Measurements from ENCODE around the gene PODN.

PODN gene

GRCh38 chr1:53022179-53022578 is 39.8 kb upstream of the PODN start:
- no peak overlapping the region for H3K4me3 ChIP-seq (ENCODE audit: low read length)
- no peak overlapping the region for H3K9ac ChIP-seq (ENCODE audit: low read length)
- no peaks in the 10 kb centered on the region for H3K36me3 ChIP-seq (ENCODE audit: control insufficient read depth, insufficient read depth, low read length)
- no peak overlapping the region for H4K8ac ChIP-seq (ENCODE audit: low read depth, low read length)
- H3K18ac ChIP-seq (ENCODE audit: low read length), result no peak overlapping the region
- H3K27me3 ChIP-seq (ENCODE audit: insufficient read depth, low read length, poor library complexity), result no peaks in the 10 kb centered on the region
- H3K23ac ChIP-seq (ENCODE audit: low read length), result no peak overlapping the region
- H2AK5ac ChIP-seq (ENCODE audit: low read length), result no peak overlapping the region
- H3K4me1 ChIP-seq (ENCODE audit: control insufficient read depth, low read depth, low read length), result no peaks in the 10 kb centered on the region
- H2BK5ac ChIP-seq (ENCODE audit: low read length), result no peak overlapping the region
- no peak overlapping the region for H2BK15ac ChIP-seq (replicated peaks; ENCODE audit: low read depth)
- no peak overlapping the region for H3K4ac ChIP-seq (ENCODE audit: low read depth, low read length)
- peak; percentile 5 for DNase-seq
- H3K79me1 ChIP-seq (ENCODE audit: low read length), result no peaks in the 10 kb centered on the region
- no peak overlapping the region for H3K56ac ChIP-seq (ENCODE audit: low read length)
- no CpG with 5 or more reads among the region's 1 CpG for WGBS (ENCODE audit: extremely low coverage, insufficient coverage, low lambda C conversion rate)
- H2BK120ac ChIP-seq (ENCODE audit: low read depth, low read length), result no peak overlapping the region
- H3K4me2 ChIP-seq (ENCODE audit: low read length), result no peak overlapping the region
- no peak overlapping the region for H3K27ac ChIP-seq (ENCODE audit: low read depth, low read length)
- no peaks in the 10 kb centered on the region for H3K79me2 ChIP-seq (ENCODE audit: control insufficient read depth, insufficient read depth, low read length)
- no peak overlapping the region for H4K5ac ChIP-seq (ENCODE audit: low read length)

- no peak for DNase-seq
- Histone ChIP-seq H3K79me2 (ENCODE audit: control insufficient read depth, insufficient read depth, low read length) (no peaks in the 10 kb centered on the region), H2BK5ac (ENCODE audit: low read length) (no peak overlapping the region), H3K27ac (ENCODE audit: low read depth, low read length) (no peak overlapping the region), H4K5ac (ENCODE audit: low read length) (no peak overlapping the region), H3K23ac (ENCODE audit: low read length) (no peak overlapping the region), H3K36me3 (ENCODE audit: control insufficient read depth, insufficient read depth, low read length) (no peaks in the 10 kb centered on the region), H3K56ac (ENCODE audit: low read length) (no peak overlapping the region), H4K8ac (ENCODE audit: low read depth, low read length) (no peak overlapping the region), H2BK120ac (ENCODE audit: low read depth, low read length) (no peak overlapping the region), H3K9ac (ENCODE audit: low read length) (no peak overlapping the region), H3K18ac (ENCODE audit: low read length) (no peak overlapping the region), H3K4me2 (ENCODE audit: low read length) (no peak overlapping the region), H3K4me3 (ENCODE audit: low read length) (no peak overlapping the region), H2BK15ac (replicated peaks; ENCODE audit: low read depth) (no peak overlapping the region), H3K27me3 (ENCODE audit: insufficient read depth, low read length, poor library complexity) (no peaks in the 10 kb centered on the region), H3K4me1 (ENCODE audit: control insufficient read depth, low read depth, low read length) (no peaks in the 10 kb centered on the region), H3K4ac (ENCODE audit: low read depth, low read length) (no peak overlapping the region), H3K79me1 (ENCODE audit: low read length) (no peaks in the 10 kb centered on the region), H2AK5ac (ENCODE audit: low read length) (no peak overlapping the region)
- no CpG with 5 or more reads among the region's 3 CpGs for WGBS (ENCODE audit: extremely low coverage, insufficient coverage, low lambda C conversion rate)
Measured at GRCh38 chr1:53023546-53023945, 38.5 kb upstream of the PODN start.

GRCh38 chr1:53024117-53024516 is 37.9 kb upstream of the PODN start:
- H3K27ac ChIP-seq (ENCODE audit: low read depth, low read length), result no peak overlapping the region
- no peak overlapping the region for H4K5ac ChIP-seq (ENCODE audit: low read length)
- H3K18ac ChIP-seq (ENCODE audit: low read length), result no peak overlapping the region
- H3K4ac ChIP-seq (ENCODE audit: low read depth, low read length), result no peak overlapping the region
- H3K23ac ChIP-seq (ENCODE audit: low read length), result no peak overlapping the region
- H3K79me1 ChIP-seq (ENCODE audit: low read length), result no peaks in the 10 kb centered on the region
- no peak overlapping the region for H2BK120ac ChIP-seq (ENCODE audit: low read depth, low read length)
- no peak overlapping the region for H3K4me3 ChIP-seq (ENCODE audit: low read length)
- no peaks in the 10 kb centered on the region for H3K79me2 ChIP-seq (ENCODE audit: control insufficient read depth, insufficient read depth, low read length)
- no peak for DNase-seq
- H3K27me3 ChIP-seq (ENCODE audit: insufficient read depth, low read length, poor library complexity), result no peaks in the 10 kb centered on the region
- H2AK5ac ChIP-seq (ENCODE audit: low read length), result no peak overlapping the region
- no peaks in the 10 kb centered on the region for H3K36me3 ChIP-seq (ENCODE audit: control insufficient read depth, insufficient read depth, low read length)
- no peak overlapping the region for H2BK5ac ChIP-seq (ENCODE audit: low read length)
- H3K56ac ChIP-seq (ENCODE audit: low read length), result no peak overlapping the region
- no peak overlapping the region for H4K8ac ChIP-seq (ENCODE audit: low read depth, low read length)
- H3K4me1 ChIP-seq (ENCODE audit: control insufficient read depth, low read depth, low read length), result no peaks in the 10 kb centered on the region
- no peak overlapping the region for H3K4me2 ChIP-seq (ENCODE audit: low read length)
- H3K9ac ChIP-seq (ENCODE audit: low read length), result no peak overlapping the region
- H2BK15ac ChIP-seq (replicated peaks; ENCODE audit: low read depth), result no peak overlapping the region

GRCh38 chr1:53025034-53025768 is 36.8 kb upstream of the PODN start:
- Histone ChIP-seq H2BK120ac (ENCODE audit: low read depth, low read length) (no peak overlapping the region), H3K79me1 (ENCODE audit: low read length) (no peaks in the 10 kb centered on the region), H3K18ac (ENCODE audit: low read length) (no peak overlapping the region), H3K56ac (ENCODE audit: low read length) (no peak overlapping the region), H3K27ac (ENCODE audit: low read depth, low read length) (no peak overlapping the region), H2AK5ac (ENCODE audit: low read length) (no peak overlapping the region), H3K4ac (ENCODE audit: low read depth, low read length) (no peak overlapping the region), H2BK5ac (ENCODE audit: low read length) (no peak overlapping the region), H3K36me3 (ENCODE audit: control insufficient read depth, insufficient read depth, low read length) (no peaks in the 10 kb centered on the region), H3K4me2 (ENCODE audit: low read length) (no peak overlapping the region), H3K23ac (ENCODE audit: low read length) (no peak overlapping the region), H4K8ac (ENCODE audit: low read depth, low read length) (no peak overlapping the region), H3K9ac (ENCODE audit: low read length) (no peak overlapping the region), H4K5ac (ENCODE audit: low read length) (no peak overlapping the region), H3K27me3 (ENCODE audit: insufficient read depth, low read length, poor library complexity) (no peaks in the 10 kb centered on the region), H3K79me2 (ENCODE audit: control insufficient read depth, insufficient read depth, low read length) (no peaks in the 10 kb centered on the region), H3K4me3 (ENCODE audit: low read length) (no peak overlapping the region), H3K4me1 (ENCODE audit: control insufficient read depth, low read depth, low read length) (no peaks in the 10 kb centered on the region), H2BK15ac (replicated peaks; ENCODE audit: low read depth) (no peak overlapping the region)
- DNase-seq, result peak; percentile 23
- no CpG with 5 or more reads among the region's 2 CpGs for WGBS (ENCODE audit: extremely low coverage, insufficient coverage, low lambda C conversion rate)

- Histone ChIP-seq H3K4ac (ENCODE audit: low read depth, low read length) (no peak overlapping the region), H3K9ac (ENCODE audit: low read length) (no peak overlapping the region), H3K23ac (ENCODE audit: low read length) (no peak overlapping the region), H3K18ac (ENCODE audit: low read length) (no peak overlapping the region), H2BK120ac (ENCODE audit: low read depth, low read length) (no peak overlapping the region), H3K36me3 (ENCODE audit: control insufficient read depth, insufficient read depth, low read length) (no peaks in the 10 kb centered on the region), H3K79me1 (ENCODE audit: low read length) (no peaks in the 10 kb centered on the region), H3K4me1 (ENCODE audit: control insufficient read depth, low read depth, low read length) (no peaks in the 10 kb centered on the region), H2AK5ac (ENCODE audit: low read length) (no peak overlapping the region), H3K4me3 (ENCODE audit: low read length) (no peak overlapping the region), H4K8ac (ENCODE audit: low read depth, low read length) (no peak overlapping the region), H4K5ac (ENCODE audit: low read length) (no peak overlapping the region), H3K56ac (ENCODE audit: low read length) (no peak overlapping the region), H3K79me2 (ENCODE audit: control insufficient read depth, insufficient read depth, low read length) (no peaks in the 10 kb centered on the region), H3K27me3 (ENCODE audit: insufficient read depth, low read length, poor library complexity) (no peaks in the 10 kb centered on the region), H3K4me2 (ENCODE audit: low read length) (no peak overlapping the region), H2BK15ac (replicated peaks; ENCODE audit: low read depth) (no peak overlapping the region), H3K27ac (ENCODE audit: low read depth, low read length) (no peak overlapping the region), H2BK5ac (ENCODE audit: low read length) (no peak overlapping the region)
- DNase-seq, result no peak
- no CpG with 5 or more reads among the region's 2 CpGs for WGBS (ENCODE audit: extremely low coverage, insufficient coverage, low lambda C conversion rate)
Measured at GRCh38 chr1:53025769-53026112, 36.3 kb upstream of the PODN start.

GRCh38 chr1:53026254-53026653 is 35.8 kb upstream of the PODN start:
- Histone ChIP-seq H3K36me3 (ENCODE audit: control insufficient read depth, insufficient read depth, low read length) (no peaks in the 10 kb centered on the region), H3K4me3 (ENCODE audit: low read length) (no peak overlapping the region), H3K23ac (ENCODE audit: low read length) (no peak overlapping the region), H3K18ac (ENCODE audit: low read length) (no peak overlapping the region), H3K4me1 (ENCODE audit: control insufficient read depth, low read depth, low read length) (no peaks in the 10 kb centered on the region), H3K9ac (ENCODE audit: low read length) (no peak overlapping the region), H2BK120ac (ENCODE audit: low read depth, low read length) (no peak overlapping the region), H3K4me2 (ENCODE audit: low read length) (no peak overlapping the region), H3K79me2 (ENCODE audit: control insufficient read depth, insufficient read depth, low read length) (no peaks in the 10 kb centered on the region), H2AK5ac (ENCODE audit: low read length) (no peak overlapping the region), H3K27ac (ENCODE audit: low read depth, low read length) (no peak overlapping the region), H2BK15ac (replicated peaks; ENCODE audit: low read depth) (no peak overlapping the region), H3K79me1 (ENCODE audit: low read length) (no peaks in the 10 kb centered on the region), H3K4ac (ENCODE audit: low read depth, low read length) (no peak overlapping the region), H4K5ac (ENCODE audit: low read length) (no peak overlapping the region), H3K27me3 (ENCODE audit: insufficient read depth, low read length, poor library complexity) (no peaks in the 10 kb centered on the region), H4K8ac (ENCODE audit: low read depth, low read length) (no peak overlapping the region), H2BK5ac (ENCODE audit: low read length) (no peak overlapping the region), H3K56ac (ENCODE audit: low read length) (no peak overlapping the region)
- no peak for DNase-seq
- WGBS (ENCODE audit: extremely low coverage, insufficient coverage, low lambda C conversion rate), result no CpG with 5 or more reads among the region's 2 CpGs
